Occipital lobe (tissue), 2 donors: ENCODE data around the gene SLC66A2. TPM values are rescaled to one million over a fixed set of nuclear protein-coding genes. Genes with fewer than 3 reads are reported as not detected.

Experiments
- DNase-seq: peaks from one replicate; lab custom pipeline; 2025; lab: John Stamatoyannopoulos, UW
- total RNA-seq: library from RNA; depleted of rRNA; stranded (reverse); fragments of >200 nt; gene quantifications from one replicate; pipeline ENCODE4 v1.2.3, GENCODE V29; 2014

Gene SLC66A2
- total RNA-seq, 1 donor from 2014 or later, result 31.0 TPM

DNA sequence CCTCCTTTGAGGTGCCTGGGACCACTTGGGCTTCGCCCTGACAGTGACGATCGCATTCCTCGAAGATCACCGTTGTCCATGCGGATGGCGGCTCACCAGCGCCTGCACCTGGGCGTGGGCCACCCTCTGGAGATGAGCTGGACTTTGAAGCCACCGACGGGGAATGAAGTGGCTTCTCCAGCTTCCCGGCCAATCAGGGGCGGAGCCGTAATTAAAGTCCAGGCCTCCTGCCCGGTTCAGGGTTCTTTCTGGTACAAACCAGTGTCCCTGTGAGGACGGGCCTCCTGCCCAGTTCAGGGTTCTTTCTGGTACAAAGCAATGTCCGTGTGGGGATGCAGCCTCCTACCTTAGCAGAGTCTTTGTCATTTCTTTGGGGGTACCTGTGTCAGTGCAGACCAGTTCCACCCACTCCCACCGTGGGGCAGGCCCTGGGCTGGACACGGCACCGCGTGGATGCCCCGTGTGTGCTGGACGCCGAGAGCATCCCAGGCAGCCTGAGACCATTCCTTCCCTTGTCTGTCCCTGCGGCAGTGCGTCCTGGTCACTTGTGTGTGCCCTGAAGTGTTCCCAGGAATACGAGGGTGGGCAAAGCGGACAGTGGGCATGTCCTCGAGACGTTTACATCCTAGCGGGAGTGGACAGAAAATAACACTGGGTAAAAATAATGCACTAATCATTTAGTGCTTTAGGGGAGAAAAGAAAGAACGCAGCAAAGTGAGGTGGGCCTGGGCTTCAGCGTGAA, 98.7 kb downstream of the SLC66A2 start:
- DNase-seq, result no peak

Other genes with a start within 250 kb of the SLC66A2 start
- gene KCNG2, start 153.7 kb downstream of the SLC66A2 start, total RNA-seq, result 0.31 TPM
- gene HSBP1L1, start 13.0 kb upstream of the SLC66A2 start, total RNA-seq, result 2.5 TPM
- gene TXNL4A, start 36.9 kb upstream of the SLC66A2 start, total RNA-seq, result 36.7 TPM
- gene RBFA, start 82.8 kb upstream of the SLC66A2 start, total RNA-seq, result 58.6 TPM
- gene ADNP2, start 157.6 kb upstream of the SLC66A2 start, total RNA-seq, result 26.0 TPM